Neural cell (in vitro differentiated cells): ENCODE data around the gene TRIM59. TPM values are rescaled to one million over a fixed set of nuclear protein-coding genes. Genes with fewer than 3 reads are reported as not detected.

Experiments used
- H2AFZ ChIP-seq: fragments of 200-600, 300-800 bp; sonication (generic), shearing (Covaris generic); 2 replicates; pipeline ENCODE4 v1.6.0; 2014; ENCODE audit warnings: low read depth, mild to moderate bottlenecking, antibody characterized with exemption, low read length, moderate library complexity
- H3F3A ChIP-seq: fragments of 200-600 bp; shearing (Covaris generic); 2 replicates; pipeline ENCODE4 v1.6.1; 2016; ENCODE audit warnings: mild to moderate bottlenecking, moderate library complexity, mixed read lengths, antibody characterized with exemption, low read length; ENCODE audit not compliant: insufficient read depth, poor library complexity, severe bottlenecking
- H3K27ac ChIP-seq: fragments of 200-600, 300-800 bp; sonication (generic), shearing (Covaris generic); 2 replicates; pipeline ENCODE4 v1.5.1; 2014; ENCODE audit warnings: mild to moderate bottlenecking, low read length, moderate library complexity
- H3K27me3 ChIP-seq: fragments of 300-800, 200-600 bp; sonication (generic), shearing (Covaris generic); 2 replicates; pipeline ENCODE4 v1.6.0; 2014; ENCODE audit warnings: mild to moderate bottlenecking, low read depth, low read length, moderate library complexity; ENCODE audit not compliant: insufficient read depth
- H3K36me3 ChIP-seq: fragments of 300-800, 200-600 bp; sonication (generic), shearing (Covaris generic); 2 replicates; pipeline ENCODE4 v1.5.1; 2014; ENCODE audit warnings: mild to moderate bottlenecking, antibody characterized with exemption, low read length, moderate library complexity; ENCODE audit not compliant: insufficient read depth
- H3K4me2 ChIP-seq: fragments of 300-800, 200-600 bp; sonication (generic), shearing (Covaris generic); 2 replicates; pipeline ENCODE4 v1.6.0; 2014; ENCODE audit warnings: mild to moderate bottlenecking, low read length
- H3K4me3 ChIP-seq: fragments of 300-800, 200-600 bp; sonication (generic), shearing (Covaris generic); 2 replicates; pipeline ENCODE4 v1.5.1; 2014; ENCODE audit warnings: mild to moderate bottlenecking, low read length, moderate library complexity
- H3K79me2 ChIP-seq: fragments of 200-600 bp; shearing (Covaris generic); replicated peaks from 2 replicates; pipeline ENCODE4 v1.6.0; 2014; ENCODE audit warnings: mild to moderate bottlenecking, low read length, moderate library complexity; ENCODE audit not compliant: insufficient read depth
- H3K9ac ChIP-seq: fragments of 300-800, 200-600 bp; sonication (generic), shearing (Covaris generic); 2 replicates; pipeline ENCODE4 v1.6.1; 2016; ENCODE audit warnings: mild to moderate bottlenecking, low read length, mixed read lengths
- H3K9me2 ChIP-seq: fragments of 200-600 bp; shearing (Covaris generic); 2 replicates; pipeline ENCODE4 v1.6.1; 2016; ENCODE audit warnings: mild to moderate bottlenecking, low read length, mixed read lengths; ENCODE audit not compliant: insufficient read depth
- H3K9me3 ChIP-seq: fragments of 200-600, 300-800 bp; sonication (generic), shearing (Covaris generic); 2 replicates; pipeline ENCODE4 v1.6.1; 2016; ENCODE audit warnings: mild to moderate bottlenecking, mixed run types, low read length, moderate library complexity, mixed read lengths
- H4K20me1 ChIP-seq: fragments of 200-600 bp; shearing (Covaris generic); 2 replicates; pipeline ENCODE4 v1.6.1; 2016; ENCODE audit warnings: mild to moderate bottlenecking, mixed run types; ENCODE audit not compliant: insufficient read depth
- CTCF ChIP-seq: fragments of 450-650 bp; IDR thresholded peaks from 2 replicates; pipeline ENCODE4 v1.5.1; 2014; ENCODE audit warnings: antibody characterized with exemption, mild to moderate bottlenecking, moderate library complexity; ENCODE audit not compliant: poor library complexity, severe bottlenecking
- EP300 ChIP-seq: fragments of 450-650 bp; conservative IDR thresholded peaks from 2 replicates; pipeline ENCODE4 v1.6.1; 2014; ENCODE audit warnings: antibody characterized with exemption, mild to moderate bottlenecking, moderate library complexity; ENCODE audit not compliant: poor library complexity, severe bottlenecking
- EZH2 ChIP-seq: fragments of 200-600, 300-800 bp; shearing (Covaris generic), sonication (generic); IDR thresholded peaks from 2 replicates; pipeline ENCODE4 v1.6.1; 2014; ENCODE audit warnings: antibody characterized with exemption, low read length, borderline replicate concordance, mild to moderate bottlenecking; ENCODE audit not compliant: insufficient read depth, poor library complexity, severe bottlenecking
- MXI1 ChIP-seq: fragments of 450-650 bp; conservative IDR thresholded peaks from 2 replicates; pipeline ENCODE4 v1.6.1; 2014; ENCODE audit warnings: antibody characterized with exemption, mild to moderate bottlenecking; ENCODE audit not compliant: poor library complexity, severe bottlenecking
- POLR2AphosphoS5 ChIP-seq: IDR thresholded peaks from 2 replicates; pipeline ENCODE4 v1.6.1; 2012
- RAD21 ChIP-seq: fragments of 450-650 bp; conservative IDR thresholded peaks from 2 replicates; pipeline ENCODE4 v1.6.1; 2014; ENCODE audit warnings: antibody characterized with exemption, mild to moderate bottlenecking, moderate library complexity
- REST ChIP-seq: IDR thresholded peaks from 2 replicates; pipeline ENCODE4 v1.6.1; 2012; ENCODE audit warnings: borderline replicate concordance
- TAF1 ChIP-seq: IDR thresholded peaks from 2 replicates; pipeline ENCODE4 v1.6.1; 2012; ENCODE audit warnings: low read depth
- polyA plus RNA-seq: library from polyadenylated mRNA; depleted of rRNA; stranded (reverse); fragments of >200 nt; gene quantifications from 2 replicates; pipeline ENCODE4 v1.2.3, GENCODE V29; 2014

Gene TRIM59
- polyA plus RNA-seq, 1 donor from 2014 or later: 0.53 TPM

DNA sequence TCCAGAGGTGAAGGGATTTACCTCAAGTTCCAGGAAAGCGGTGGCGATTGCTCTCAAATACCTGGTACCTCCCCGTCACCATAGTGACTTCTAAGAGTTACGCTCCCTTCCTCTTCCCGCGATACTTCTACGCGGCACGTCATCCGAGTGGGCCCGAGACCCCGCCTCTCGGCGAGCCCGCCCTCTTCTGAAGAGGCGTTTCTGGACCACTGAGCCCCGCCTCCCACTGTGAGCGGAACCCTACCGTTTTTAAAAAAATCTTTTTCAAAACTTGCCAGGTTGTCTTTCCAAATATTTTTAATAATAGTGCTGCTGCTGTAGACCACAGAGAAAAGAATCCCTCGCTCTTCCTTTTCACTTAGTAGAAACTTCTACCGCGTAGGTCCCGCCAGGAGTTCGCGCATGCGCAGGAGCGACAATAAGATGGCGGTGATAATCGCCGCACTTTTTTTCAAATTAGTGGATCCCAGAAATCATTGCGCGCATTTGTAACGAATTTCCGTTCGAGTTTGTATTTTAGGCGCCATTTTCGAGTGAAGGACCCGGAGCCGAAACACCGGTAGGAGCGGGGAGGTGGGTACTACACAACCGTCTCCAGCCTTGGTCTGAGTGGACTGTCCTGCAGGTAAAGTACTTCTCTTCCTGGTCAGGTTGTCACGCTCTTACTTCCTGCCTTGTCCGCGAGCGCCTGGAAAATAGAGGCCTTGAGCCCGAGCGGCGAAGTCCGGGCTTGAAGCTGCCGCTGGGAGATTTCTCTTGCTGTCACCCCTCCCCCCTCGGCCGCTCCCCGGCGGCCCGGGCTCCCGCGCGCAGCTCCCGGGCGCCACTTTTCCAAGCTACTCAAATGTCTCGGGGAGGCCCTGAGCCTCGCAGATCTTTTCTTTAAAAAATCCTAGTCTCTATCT is 50.2 kb downstream of the TRIM59 start, which contains the start of the genes IFT80 and SMC4:
IFT80 (minus strand) TSS at position 101 of the 905 bp plus-strand sequence. CDS start 14,625 bp downstream, outside the sequence.
SMC4 (plus strand) TSS at position 526 of the 905 bp plus-strand sequence. CDS start 1,177 bp downstream, outside the sequence.
- Histone ChIP-seq H3K79me2 (peaks cover 65% of the 10 kb centered on the region), H3K27ac (peak within 1 kb of the TSS; percentile 73), H3K4me2 (peak within 1 kb of the TSS; percentile 71), H3K9me3 (no peaks in the 10 kb centered on the region), H3K9me2 (no peaks in the 10 kb centered on the region), H4K20me1 (no peaks in the 10 kb centered on the region), H3K36me3 (no peaks in the 10 kb centered on the region), H3K9ac (peak within 1 kb of the TSS; percentile 72), H2AFZ (peak within 1 kb of the TSS; percentile 95), H3K27me3 (peaks cover 21% of the 10 kb centered on the region), H3K4me3 (peak within 1 kb of the TSS; percentile 68), H3F3A (no peaks in the 10 kb centered on the region)
- TF ChIP-seq EZH2 (no peak), RAD21 (peak; percentile 34), EP300 (peak; percentile 23), TAF1 (peak; percentile 10), POLR2AphosphoS5 (peak; percentile 69), MXI1 (peak; percentile 97), REST (no peak)

- peak overlapping the region; percentile 72 for H3K9ac ChIP-seq
- H3K4me3 ChIP-seq: peak overlapping the region; percentile 68
- H3K27me3 ChIP-seq: peaks cover 21% of the 10 kb centered on the region
- no peaks in the 10 kb centered on the region for H3K9me3 ChIP-seq
- H3K4me2 ChIP-seq: peak overlapping the region; percentile 71
- H4K20me1 ChIP-seq: no peaks in the 10 kb centered on the region
- TF ChIP-seq CTCF: no peak
- TF ChIP-seq EP300: no peak
- TF ChIP-seq RAD21: peak; percentile 16
- H3F3A ChIP-seq: no peaks in the 10 kb centered on the region
- peak overlapping the region; percentile 95 for H2AFZ ChIP-seq
- H3K27ac ChIP-seq: peak overlapping the region; percentile 73
- H3K79me2 ChIP-seq: peaks cover 59% of the 10 kb centered on the region
- H3K9me2 ChIP-seq: no peaks in the 10 kb centered on the region
- H3K36me3 ChIP-seq: no peaks in the 10 kb centered on the region
Measured at GRCh38 chr3:160398820-160399124, 50.8 kb downstream of the TRIM59 start.
